Activated T-cell treated with anti-CD3 and anti-CD28 coated beads, Interleukin-2, amount 50 U/mL, for 24 hours (primary cell): ENCODE measurements around the gene NUP93.

Source experiments
- DNase-seq: peaks from one replicate; pipeline ENCODE4 v3.0.0-alpha.2; 2020
- H3K27ac Mint-ChIP-seq: 2 replicates; pipeline ENCODE4 v1.8.0; 2020; ENCODE audit warnings: mild to moderate bottlenecking, mixed read lengths
- H3K27me3 Mint-ChIP-seq: 2 replicates; pipeline ENCODE4 v1.8.0; 2020; ENCODE audit warnings: mixed read lengths
- H3K36me3 Mint-ChIP-seq: 2 replicates; pipeline ENCODE4 v1.8.0; 2020; ENCODE audit warnings: low read depth, mixed read lengths
- H3K4me1 Mint-ChIP-seq: 2 replicates; pipeline ENCODE4 v1.8.0; 2020; ENCODE audit warnings: low read depth, mixed read lengths
- H3K4me3 Mint-ChIP-seq: 2 replicates; pipeline ENCODE4 v1.8.0; 2020; ENCODE audit warnings: mild to moderate bottlenecking, moderate library complexity, mixed read lengths
- H3K9me3 Mint-ChIP-seq: 2 replicates; pipeline ENCODE4 v1.8.0; 2020; ENCODE audit warnings: mixed read lengths

Gene NUP93

DNA sequence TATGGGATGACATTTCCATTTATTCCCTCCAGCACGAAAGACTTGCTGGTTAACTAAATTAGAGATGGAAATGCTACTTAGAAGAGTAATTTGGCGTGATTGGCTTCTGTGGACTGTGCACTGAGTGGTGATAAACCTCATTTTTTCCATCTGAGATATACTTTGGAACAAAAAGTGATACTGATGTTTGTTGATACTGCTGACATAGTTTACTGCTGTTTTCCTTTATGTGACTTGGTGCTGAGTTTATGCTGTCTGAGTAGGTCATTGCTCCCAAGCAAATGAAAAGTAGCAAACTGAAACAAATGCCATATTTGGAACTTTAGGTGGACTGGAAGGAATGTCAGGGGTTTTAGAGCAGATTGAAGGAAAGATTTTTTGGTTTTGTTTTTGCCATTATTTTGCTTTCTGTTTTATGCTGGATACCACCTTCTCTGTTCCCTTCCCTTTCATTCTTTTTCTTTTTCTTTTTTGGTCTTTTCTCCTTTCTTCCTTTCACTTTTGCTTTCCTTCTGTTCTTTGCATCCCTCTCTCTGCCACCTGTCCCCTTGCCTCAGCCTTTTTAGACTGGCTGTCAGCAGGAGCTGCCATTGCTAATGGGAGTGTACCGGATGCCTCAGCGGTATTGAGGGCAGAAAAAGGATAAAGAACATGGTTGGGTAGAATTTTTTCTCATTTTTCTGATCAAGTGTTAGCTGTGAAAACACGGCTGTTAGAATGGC lies 41.8 kb downstream of the NUP93 start:
- H3K9me3 Mint-ChIP-seq, result no peaks in the 10 kb centered on the region
- peaks cover 29% of the 10 kb centered on the region for H3K4me1 Mint-ChIP-seq
- H3K27me3 Mint-ChIP-seq, result no peaks in the 10 kb centered on the region
- H3K27ac Mint-ChIP-seq, result peak overlapping the region; percentile 45
- DNase-seq, result no peak
- H3K4me3 Mint-ChIP-seq, result no peak overlapping the region
- H3K36me3 Mint-ChIP-seq, result peaks cover 13% of the 10 kb centered on the region

DNA sequence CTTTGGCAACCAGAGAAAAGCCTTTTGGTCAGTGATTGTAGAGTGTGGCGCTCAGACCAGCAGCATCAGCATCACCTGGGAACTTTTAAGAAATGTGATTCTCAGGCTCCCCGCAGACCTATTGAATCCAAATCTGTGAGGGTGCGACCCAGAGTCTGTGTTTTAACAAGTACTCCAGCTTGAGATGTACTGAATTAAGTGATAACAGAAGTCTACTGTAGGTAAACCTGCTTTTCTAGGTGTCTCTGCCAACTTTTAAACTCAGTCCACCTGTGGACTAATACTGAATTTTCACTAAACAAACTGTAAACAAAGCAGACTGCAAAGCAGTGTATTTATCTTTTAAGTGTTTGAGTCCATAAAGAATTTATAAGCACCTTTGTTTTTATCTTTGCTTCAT lies 43.6 kb downstream of the NUP93 start:
- no peak overlapping the region for H3K4me3 Mint-ChIP-seq
- H3K4me1 Mint-ChIP-seq, result peaks cover 36% of the 10 kb centered on the region
- no peaks in the 10 kb centered on the region for H3K9me3 Mint-ChIP-seq
- peaks cover 3% of the 10 kb centered on the region for H3K36me3 Mint-ChIP-seq
- no peaks in the 10 kb centered on the region for H3K27me3 Mint-ChIP-seq
- H3K27ac Mint-ChIP-seq, result no peak overlapping the region
- no peak for DNase-seq

DNA sequence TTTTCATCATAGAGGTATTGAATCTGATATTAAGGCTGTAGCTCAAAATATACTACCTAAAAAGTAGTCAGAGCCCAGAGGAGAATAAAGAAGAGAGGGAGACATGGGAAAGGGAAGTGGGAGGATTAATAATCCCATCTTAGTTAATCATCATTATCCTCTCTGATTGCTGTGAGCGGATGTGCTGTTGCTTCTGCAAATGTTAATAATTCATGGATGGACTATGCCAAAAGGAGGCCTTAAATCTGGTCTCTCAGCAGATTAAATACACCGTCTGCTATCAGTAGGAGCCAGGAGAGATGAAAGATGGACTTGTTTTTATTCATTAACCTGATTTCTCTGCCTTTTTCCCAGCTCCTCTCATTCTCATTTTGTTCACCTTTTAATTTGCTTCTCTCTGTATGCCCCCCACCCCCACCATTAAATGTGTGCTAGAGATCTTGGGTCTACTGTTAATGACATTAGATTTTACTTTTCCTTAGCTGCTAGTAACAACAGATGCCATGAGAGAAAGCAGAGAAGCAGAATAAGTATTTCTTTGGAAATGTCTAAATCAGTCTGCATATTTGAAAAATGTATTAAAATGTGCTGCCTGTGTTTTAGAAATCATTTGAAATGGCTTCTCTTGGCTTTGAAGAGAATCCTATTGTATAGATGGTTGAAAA lies 44.2 kb downstream of the NUP93 start:
- no peak for DNase-seq
- H3K36me3 Mint-ChIP-seq, result peaks cover 3% of the 10 kb centered on the region
- H3K27ac Mint-ChIP-seq, result no peak overlapping the region
- no peaks in the 10 kb centered on the region for H3K9me3 Mint-ChIP-seq
- peaks cover 40% of the 10 kb centered on the region for H3K4me1 Mint-ChIP-seq
- no peak overlapping the region for H3K4me3 Mint-ChIP-seq
- H3K27me3 Mint-ChIP-seq, result no peaks in the 10 kb centered on the region

DNA sequence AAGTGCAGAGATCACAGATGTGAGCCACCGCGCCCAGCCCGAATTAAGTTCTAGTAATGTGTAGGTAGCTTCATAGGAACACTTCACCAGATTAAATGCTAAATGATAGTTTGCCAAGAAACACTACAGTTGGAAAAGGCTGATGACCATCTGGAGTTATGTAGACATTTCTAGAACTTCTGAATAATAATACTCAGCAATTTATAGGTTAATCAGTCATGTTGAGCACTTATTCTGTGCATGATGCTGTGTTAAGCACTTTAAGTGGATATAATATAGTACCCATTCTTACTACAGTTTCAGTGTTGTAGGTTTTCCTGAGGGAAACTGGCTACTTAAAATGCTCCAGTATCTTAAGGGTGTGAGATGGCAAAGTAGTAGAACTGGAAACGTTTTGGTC lies 45.2 kb downstream of the NUP93 start:
- Mint-ChIP-seq H3K27me3 (no peaks in the 10 kb centered on the region), H3K27ac (no peak overlapping the region), H3K9me3 (no peaks in the 10 kb centered on the region), H3K4me1 (peaks cover 43% of the 10 kb centered on the region), H3K4me3 (no peak overlapping the region), H3K36me3 (peaks cover 3% of the 10 kb centered on the region)
- no peak for DNase-seq

DNA sequence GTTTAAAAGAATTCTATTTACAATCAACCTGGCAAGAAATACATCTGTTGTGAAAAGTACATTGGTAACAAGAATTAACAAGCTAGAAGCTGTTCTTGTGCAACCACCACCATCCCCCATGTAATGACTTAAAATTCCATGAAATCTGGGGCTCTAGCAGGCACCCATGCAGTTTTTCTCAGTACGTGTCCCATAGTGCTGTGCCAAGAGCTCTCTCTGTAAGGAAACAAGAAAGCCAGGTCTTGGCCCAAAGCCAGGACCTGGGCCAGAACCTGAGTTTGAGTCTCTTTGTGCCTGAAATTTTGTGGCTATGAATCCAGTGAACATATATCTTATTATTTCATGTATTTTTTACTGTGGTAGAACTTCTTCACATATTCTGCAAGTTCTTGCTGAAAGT lies 46.6 kb downstream of the NUP93 start:
- peaks cover 39% of the 10 kb centered on the region for H3K4me1 Mint-ChIP-seq

DNA sequence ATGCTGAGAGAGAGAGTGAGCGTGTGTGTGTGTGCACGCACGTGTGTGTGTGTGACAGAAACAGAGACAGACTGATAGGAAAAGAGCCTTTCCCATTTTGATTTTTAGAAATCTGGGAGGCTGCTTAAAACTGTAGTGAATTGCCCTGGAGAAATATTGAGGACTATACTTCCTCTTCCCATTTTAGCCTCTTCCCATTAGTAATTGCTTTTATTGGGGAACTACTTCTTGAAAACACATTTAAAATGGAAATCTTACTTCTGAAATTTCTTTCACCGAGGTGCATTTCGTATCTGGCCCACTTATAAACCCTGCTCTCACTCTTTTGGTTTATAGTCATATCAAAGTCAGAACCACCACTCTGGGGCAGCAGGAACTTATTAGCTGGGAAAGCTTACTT lies 47.1 kb downstream of the NUP93 start:
- H3K36me3 Mint-ChIP-seq, result peaks cover 3% of the 10 kb centered on the region
- H3K27ac Mint-ChIP-seq, result no peak overlapping the region
- peaks cover 39% of the 10 kb centered on the region for H3K4me1 Mint-ChIP-seq
- H3K27me3 Mint-ChIP-seq, result no peaks in the 10 kb centered on the region
- H3K9me3 Mint-ChIP-seq, result no peaks in the 10 kb centered on the region
- H3K4me3 Mint-ChIP-seq, result no peak overlapping the region
- DNase-seq, result no peak

More for the DNA sequence above, 46.6 kb downstream of the NUP93 start:
- Mint-ChIP-seq H3K9me3 (no peaks in the 10 kb centered on the region), H3K36me3 (peaks cover 3% of the 10 kb centered on the region), H3K4me3 (no peak overlapping the region), H3K27me3 (no peaks in the 10 kb centered on the region), H3K27ac (no peak overlapping the region)
- DNase-seq, result no peak

DNA sequence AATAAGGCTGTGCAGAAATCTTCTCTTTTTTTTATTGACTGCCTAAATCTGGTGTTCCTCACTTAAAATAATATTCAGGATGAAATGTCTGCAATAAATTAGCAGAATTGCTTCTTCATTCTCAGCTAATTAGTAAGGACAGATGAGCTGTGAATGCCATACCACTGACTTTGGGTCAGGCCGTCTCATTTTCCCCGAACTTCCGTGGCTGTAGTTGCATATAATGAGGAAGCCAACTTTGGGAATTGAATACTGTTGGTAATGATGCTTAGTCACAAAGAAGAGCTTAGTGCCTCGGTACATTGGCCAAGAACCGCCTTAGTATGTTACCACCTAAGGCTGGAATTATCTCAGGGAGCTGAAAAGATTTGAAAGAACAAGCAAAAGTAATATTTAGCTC lies 47.6 kb downstream of the NUP93 start:
- Mint-ChIP-seq H3K4me3 (no peak overlapping the region), H3K27me3 (no peaks in the 10 kb centered on the region), H3K36me3 (peaks cover 3% of the 10 kb centered on the region), H3K9me3 (no peaks in the 10 kb centered on the region), H3K4me1 (peaks cover 36% of the 10 kb centered on the region), H3K27ac (no peak overlapping the region)
- DNase-seq, result no peak

DNA sequence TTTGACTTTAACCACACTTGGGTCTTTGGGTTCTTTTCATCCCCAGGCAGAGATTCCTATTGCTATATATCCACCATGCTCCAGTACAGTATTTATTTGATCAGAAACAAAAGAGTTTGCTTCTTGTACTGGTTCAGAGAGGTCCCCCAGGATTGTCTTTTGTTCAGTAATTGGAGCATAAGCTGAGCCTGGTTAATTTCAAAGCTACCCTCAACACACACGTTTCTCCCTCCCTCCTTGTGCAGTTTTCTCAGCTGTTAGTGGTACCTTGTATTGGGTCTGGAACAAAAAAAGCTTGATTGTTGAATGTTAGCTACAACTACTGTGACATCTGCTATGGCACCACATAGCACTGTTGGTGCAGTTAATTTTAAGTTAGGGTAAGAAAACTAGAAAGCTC lies 50.0 kb downstream of the NUP93 start:
- no peak overlapping the region for H3K4me3 Mint-ChIP-seq
- no peaks in the 10 kb centered on the region for H3K9me3 Mint-ChIP-seq
- peaks cover 6% of the 10 kb centered on the region for H3K36me3 Mint-ChIP-seq
- no peaks in the 10 kb centered on the region for H3K27me3 Mint-ChIP-seq
- H3K27ac Mint-ChIP-seq, result no peak overlapping the region
- peaks cover 46% of the 10 kb centered on the region for H3K4me1 Mint-ChIP-seq
- DNase-seq, result no peak

DNA sequence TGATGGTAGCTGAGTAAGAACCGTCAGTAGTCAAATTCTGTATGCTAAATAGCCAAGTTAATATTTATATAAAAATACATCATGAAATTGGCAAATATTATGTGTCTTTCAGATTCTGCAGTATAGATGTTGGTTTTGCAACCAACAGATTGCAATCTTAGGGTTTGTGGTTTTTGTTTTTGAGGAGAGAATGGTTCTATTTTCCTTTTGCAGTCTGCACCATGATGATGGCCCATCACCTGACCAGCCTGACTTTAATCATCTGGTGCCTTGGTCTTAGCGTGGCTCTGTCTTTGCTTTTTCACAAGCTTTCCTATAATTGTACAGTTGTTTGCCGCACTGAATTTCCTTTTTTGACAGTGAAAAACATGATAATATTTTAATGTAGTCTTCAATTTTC lies 50.7 kb downstream of the NUP93 start:
- no peaks in the 10 kb centered on the region for H3K9me3 Mint-ChIP-seq
- H3K4me1 Mint-ChIP-seq, result peaks cover 46% of the 10 kb centered on the region
- H3K27ac Mint-ChIP-seq, result no peak overlapping the region
- no peaks in the 10 kb centered on the region for H3K27me3 Mint-ChIP-seq
- H3K36me3 Mint-ChIP-seq, result peaks cover 8% of the 10 kb centered on the region
- no peak overlapping the region for H3K4me3 Mint-ChIP-seq
- no peak for DNase-seq

DNA sequence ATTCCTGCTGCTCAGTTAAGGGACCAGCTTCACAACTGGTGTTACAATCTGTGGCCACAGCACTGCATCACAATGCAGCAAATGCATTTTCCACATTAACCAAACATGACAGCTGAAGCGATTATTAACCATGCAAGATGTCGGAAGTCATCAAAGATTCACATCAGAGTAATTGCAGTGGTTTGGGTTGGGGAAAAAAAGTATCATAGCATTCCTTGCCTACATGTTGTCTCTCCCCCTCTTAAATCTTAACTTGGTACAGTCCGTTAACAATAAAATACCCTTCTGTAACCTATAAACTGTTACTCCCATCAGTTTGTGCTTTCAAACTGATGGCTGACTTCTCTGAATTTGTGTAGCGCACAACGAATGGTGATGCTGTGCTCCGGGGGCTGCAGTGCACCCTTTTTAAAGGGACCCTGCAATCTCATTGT lies 51.6 kb downstream of the NUP93 start:
- no peaks in the 10 kb centered on the region for H3K27me3 Mint-ChIP-seq
- no peak overlapping the region for H3K4me3 Mint-ChIP-seq
- no peak for DNase-seq
- no peaks in the 10 kb centered on the region for H3K9me3 Mint-ChIP-seq
- H3K27ac Mint-ChIP-seq, result no peak overlapping the region
- H3K36me3 Mint-ChIP-seq, result peaks cover 8% of the 10 kb centered on the region
- peaks cover 46% of the 10 kb centered on the region for H3K4me1 Mint-ChIP-seq

DNA sequence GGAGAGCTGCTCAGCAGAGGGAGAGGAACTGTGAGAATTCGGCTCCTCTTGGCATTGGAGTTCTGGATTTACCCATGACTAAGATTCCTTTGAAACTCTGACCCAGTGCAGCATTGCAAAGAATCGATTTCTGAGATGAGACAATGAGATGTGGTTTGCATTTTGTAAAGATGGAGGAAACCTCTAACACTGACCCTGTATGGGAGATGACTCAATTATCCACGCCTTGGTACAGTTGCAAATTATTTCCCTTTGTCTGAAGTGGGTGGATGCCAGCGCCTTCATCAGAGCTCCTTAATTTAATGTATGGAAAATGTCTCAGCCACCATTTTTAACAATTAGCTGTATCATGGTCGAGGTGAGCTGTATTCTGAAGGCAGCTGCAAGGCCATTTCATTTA lies 53.4 kb downstream of the NUP93 start:
- Mint-ChIP-seq H3K4me3 (no peak overlapping the region), H3K27me3 (no peaks in the 10 kb centered on the region), H3K36me3 (peaks cover 15% of the 10 kb centered on the region), H3K9me3 (no peaks in the 10 kb centered on the region), H3K27ac (peak overlapping the region; percentile 34), H3K4me1 (peaks cover 41% of the 10 kb centered on the region)
- no peak for DNase-seq

DNA sequence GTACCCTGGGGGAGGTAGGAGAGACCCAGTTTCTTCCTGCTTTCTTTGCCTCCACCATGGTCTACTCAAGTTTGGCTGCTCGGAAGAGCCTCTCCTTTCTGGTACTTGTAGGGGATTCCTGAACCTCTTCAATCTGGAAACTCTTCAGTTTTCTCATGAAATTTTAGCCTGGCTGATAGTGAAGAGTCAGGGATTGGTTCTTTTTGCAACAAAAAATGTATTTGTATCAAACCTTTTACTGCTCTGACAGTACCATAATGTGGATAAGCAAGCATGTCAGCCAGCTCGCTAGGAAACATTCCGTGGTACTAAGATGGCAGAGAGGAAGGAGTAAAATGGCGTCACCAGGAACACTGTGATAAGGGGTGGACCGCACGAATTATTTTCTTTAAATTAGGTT lies 55.4 kb downstream of the NUP93 start:
- peaks cover 15% of the 10 kb centered on the region for H3K36me3 Mint-ChIP-seq
- H3K4me1 Mint-ChIP-seq, result peaks cover 26% of the 10 kb centered on the region
- H3K4me3 Mint-ChIP-seq, result no peak overlapping the region
- H3K27ac Mint-ChIP-seq, result no peak overlapping the region
- no peaks in the 10 kb centered on the region for H3K27me3 Mint-ChIP-seq
- no peak for DNase-seq
- H3K9me3 Mint-ChIP-seq, result no peaks in the 10 kb centered on the region

DNA sequence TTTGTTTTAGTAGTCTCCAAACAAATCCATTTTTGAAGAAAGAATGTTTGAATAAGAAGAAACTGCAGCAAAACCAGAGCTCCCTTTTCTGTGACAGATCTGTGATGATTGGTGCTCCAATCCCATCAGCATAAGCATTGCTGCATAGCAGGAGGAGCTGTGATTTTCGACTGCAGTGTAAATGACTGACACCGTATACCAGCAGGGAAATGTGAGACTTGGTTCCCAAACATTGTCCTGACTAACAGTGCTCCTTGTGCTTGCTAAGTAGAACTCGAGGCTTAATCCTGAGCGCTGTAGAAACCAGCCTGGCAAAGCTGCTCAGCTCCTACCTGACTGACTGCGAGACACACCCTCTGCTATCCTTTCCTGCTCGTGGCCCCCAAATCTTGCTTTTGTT lies 57.2 kb downstream of the NUP93 start:
- Mint-ChIP-seq H3K27me3 (no peaks in the 10 kb centered on the region), H3K27ac (no peak overlapping the region), H3K4me1 (peaks cover 17% of the 10 kb centered on the region), H3K9me3 (no peaks in the 10 kb centered on the region), H3K36me3 (peaks cover 17% of the 10 kb centered on the region), H3K4me3 (no peak overlapping the region)
- no peak for DNase-seq

DNA sequence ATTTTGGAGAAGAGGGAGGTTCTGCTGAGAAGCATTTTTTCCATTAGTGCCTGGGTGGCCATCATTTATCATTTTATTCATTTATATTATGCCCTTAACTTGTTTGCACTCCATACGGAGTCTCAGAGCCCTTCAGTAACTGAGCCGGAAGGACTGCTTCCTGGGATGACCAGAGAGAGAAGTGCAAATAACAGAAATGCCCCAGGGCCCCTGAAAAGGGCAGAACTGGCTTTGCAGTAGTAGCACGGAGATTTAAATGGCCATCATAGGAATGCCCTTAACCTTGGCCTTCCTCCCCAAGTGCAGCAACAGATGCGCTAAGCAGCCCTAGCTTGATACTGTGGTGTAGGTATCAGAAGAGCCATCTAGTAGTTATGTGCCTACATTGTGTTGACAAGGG lies 58.5 kb downstream of the NUP93 start:
- H3K27ac Mint-ChIP-seq, result no peak overlapping the region
- peaks cover 17% of the 10 kb centered on the region for H3K36me3 Mint-ChIP-seq

DNA sequence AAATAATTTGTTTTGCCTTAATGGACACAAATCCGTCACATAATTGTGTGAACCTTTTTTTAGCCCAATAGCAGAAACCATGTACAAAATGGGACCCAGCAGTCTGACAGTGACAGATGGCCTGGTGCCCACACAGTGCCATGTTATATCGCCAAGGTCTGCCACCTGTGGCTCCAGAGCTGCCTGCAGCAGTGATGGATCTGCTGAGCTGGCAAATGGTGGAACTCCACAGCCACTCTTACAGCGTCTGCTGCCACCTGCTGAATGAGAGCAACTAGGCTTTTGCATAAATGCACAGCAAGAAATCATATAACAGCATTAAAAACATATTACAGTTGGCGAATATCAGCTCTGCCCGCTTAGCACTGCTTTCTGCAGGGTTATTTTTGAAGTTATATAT lies 59.4 kb downstream of the NUP93 start:
- no peak overlapping the region for H3K4me3 Mint-ChIP-seq
- H3K36me3 Mint-ChIP-seq, result peaks cover 12% of the 10 kb centered on the region
- H3K27ac Mint-ChIP-seq, result no peak overlapping the region
- no peaks in the 10 kb centered on the region for H3K27me3 Mint-ChIP-seq
- H3K4me1 Mint-ChIP-seq, result peaks cover under 1% of the 10 kb centered on the region
- H3K9me3 Mint-ChIP-seq, result no peaks in the 10 kb centered on the region
- DNase-seq, result no peak

More for the DNA sequence above, 58.5 kb downstream of the NUP93 start:
- H3K4me3 Mint-ChIP-seq, result no peak overlapping the region
- H3K27me3 Mint-ChIP-seq, result no peaks in the 10 kb centered on the region
- no peak for DNase-seq
- peaks cover 6% of the 10 kb centered on the region for H3K4me1 Mint-ChIP-seq
- no peaks in the 10 kb centered on the region for H3K9me3 Mint-ChIP-seq
